CD4-positive, alpha-beta T cell (primary cell): ENCODE measurements around the gene ZNF581. TPM values are rescaled to one million over a fixed set of nuclear protein-coding genes. Genes with fewer than 3 reads are reported as not detected.
A peak's percentile ranks its signal among the peaks of the same experiment; 100 is the strongest.

Source experiments
- ATAC-seq: fragments of 200-7000 bp; cut with Tn5 transposase; one replicate; pipeline ENCODE4 v1.10.0; 2022; ENCODE audit warnings: mild to moderate bottlenecking; ENCODE audit not compliant: poor library complexity
- CTCF ChIA-PET: fragments of 350-600 bp; sonication (Branson Sonifier 250); formaldehyde crosslinking; loops from one replicate; lab custom pipeline; 2021; ENCODE audit warnings: antibody characterized with exemption, inconsistent platforms; lab: Charles Lee
- POLR2A ChIA-PET: fragments of 350-600 bp; sonication (Branson Sonifier 250); formaldehyde crosslinking; loops from one replicate; lab custom pipeline; 2021; ENCODE audit warnings: antibody characterized with exemption, inconsistent platforms; lab: Charles Lee
- DNase-seq, 14 experiments: peaks; one replicate each; pipeline ENCODE4 v3.0.0-alpha.2; 2013 to 2020; ENCODE audit warnings: mixed read lengths in 2 of 14
- H3K27ac ChIP-seq, 2 donors: one replicate each; pipeline versions ENCODE4 v1.5.1 to v1.7.0; 2013; ENCODE audit warnings: low read length in 2 of 2, low read depth in 1 of 2, mild to moderate bottlenecking in 1 of 2
- H3K27me3 ChIP-seq, 2 experiments: 1 replicate in 1 of 2; 2 replicates in 1 of 2; pipeline versions ENCODE4 v1.6.1 to v1.7.0; 2013; ENCODE audit warnings: low read length in 2 of 2, control low read depth in 1 of 2, mild to moderate bottlenecking in 1 of 2, moderate library complexity in 1 of 2; ENCODE audit not compliant: insufficient read depth in 2 of 2, control insufficient read depth in 1 of 2
- H3K36me3 ChIP-seq: one replicate; pipeline ENCODE4 v1.6.1; 2013; ENCODE audit warnings: low read length, control low read depth; ENCODE audit not compliant: insufficient read depth
- H3K4me1 ChIP-seq: one replicate; pipeline ENCODE4 v1.6.1; 2013; ENCODE audit warnings: low read length, control low read depth; ENCODE audit not compliant: insufficient read depth
- H3K4me3 ChIP-seq: one replicate; pipeline ENCODE4 v1.5.1; 2013; ENCODE audit warnings: mild to moderate bottlenecking, low read length, moderate library complexity
- H3K9me3 ChIP-seq, 2 experiments: 1 replicate in 1 of 2; 2 replicates in 1 of 2; pipeline versions ENCODE4 v1.6.1 to v1.7.0; 2013; ENCODE audit warnings: low read length in 2 of 2, mild to moderate bottlenecking in 2 of 2, control low read depth in 1 of 2, moderate library complexity in 1 of 2; ENCODE audit not compliant: control insufficient read depth in 1 of 2, insufficient read depth in 1 of 2
- H3K27ac Mint-ChIP-seq: one replicate; pipeline ENCODE4 v1.8.0; 2020; ENCODE audit warnings: mixed read lengths
- H3K27me3 Mint-ChIP-seq: one replicate; pipeline ENCODE4 v1.8.0; 2021; ENCODE audit warnings: mixed read lengths
- H3K36me3 Mint-ChIP-seq: one replicate; pipeline ENCODE4 v1.8.0; 2021; ENCODE audit warnings: low read depth, mixed read lengths
- H3K4me1 Mint-ChIP-seq: one replicate; pipeline ENCODE4 v1.8.0; 2021; ENCODE audit warnings: low read depth, mixed read lengths
- H3K4me3 Mint-ChIP-seq: one replicate; pipeline ENCODE4 v1.8.0; 2020; ENCODE audit warnings: mild to moderate bottlenecking, mixed read lengths
- H3K9me3 Mint-ChIP-seq: one replicate; pipeline ENCODE4 v1.8.0; 2020; ENCODE audit warnings: mixed read lengths
- CTCF ChIP-seq: fragments of 200-600 bp; IDR thresholded peaks from one replicate; pipeline ENCODE4 v1.8.0; 2022; ENCODE audit warnings: antibody characterized with exemption, mild to moderate bottlenecking
- intact Hi-C, 2 experiments: fragments of 100-400 bp; cut with DNase I in 1 of 2; cut with micrococcal nuclease in 1 of 2; formaldehyde crosslinking; loops; one replicate each; pipeline versions ENCODE4 v1.15.1 to v1.9.0; 2023 to 2025; cut with DNase I, micrococcal nuclease
- total RNA-seq, 174 experiments: library from RNA in 2 of 174; stranded (reverse) in 2 of 174; gene quantifications; one replicate each; pipeline ENCODE4 v1.2.3 and lab custom pipeline; 2021 to 2026

The ZNF581 gene
- total RNA-seq, 2 experiments from 2014 or later, result 23.1 to 24.7 TPM

GRCh38 chr19:55620410-55621204 lies 22.8 kb upstream of the ZNF581 start:
- ChIA-PET CTCF (interaction anchor here (0.5 to 4.8 kb wide), 2 partner anchors 15 to 61 kb away, joined by 3 to 28 read pairs; partner anchors contain the start of gene ZNF865), POLR2A (interaction anchor here (1.5 to 2.6 kb wide), 2 partner anchors 14 to 21 kb away, joined by 7 to 16 read pairs; partner anchors contain the start of genes FIZ1, ZNF524 and ZNF865)
- Histone ChIP-seq H3K4me3 (no peak overlapping the region), H3K27ac (no peak overlapping the region), H3K27me3 (no peaks in the 10 kb centered on the region), H3K36me3 (peaks cover 27% of the 10 kb centered on the region), H3K9me3 (no peaks in the 10 kb centered on the region), H3K4me1 (peaks cover 35% of the 10 kb centered on the region)
- Mint-ChIP-seq H3K4me1 (peaks cover 40% of the 10 kb centered on the region), H3K9me3 (no peaks in the 10 kb centered on the region), H3K4me3 (peak overlapping the region; percentile 38), H3K27me3 (no peaks in the 10 kb centered on the region), H3K36me3 (peaks cover 39% of the 10 kb centered on the region), H3K27ac (peak overlapping the region; percentile 61)
- no peak for ATAC-seq
- intact Hi-C loops, result no loop called here
- no peak for TF ChIP-seq CTCF
- DNase-seq, result peak in 4 of 14 experiments; percentile 31 to 66 (median 50)

GRCh38 chr19:55621205-55621672 lies 22.2 kb upstream of the ZNF581 start:
- CTCF ChIA-PET, result interaction anchor here (4.8 kb wide), 1 partner anchor 15 kb away, joined by 28 read pairs; the partner anchor contains the start of gene ZNF865
- H3K36me3 ChIP-seq, result peaks cover 24% of the 10 kb centered on the region
- H3K27ac ChIP-seq, result no peak overlapping the region
- H3K4me3 ChIP-seq, result no peak overlapping the region
- Mint-ChIP-seq H3K36me3 (peaks cover 39% of the 10 kb centered on the region), H3K9me3 (no peaks in the 10 kb centered on the region), H3K27me3 (no peaks in the 10 kb centered on the region), H3K4me3 (no peak overlapping the region), H3K27ac (peak overlapping the region; percentile 61), H3K4me1 (peaks cover 46% of the 10 kb centered on the region)
- H3K9me3 ChIP-seq, result no peaks in the 10 kb centered on the region
- H3K4me1 ChIP-seq, result peaks cover 42% of the 10 kb centered on the region
- POLR2A ChIA-PET, result interaction anchor here (2.6 kb wide), 1 partner anchor 15 kb away, joined by 16 read pairs; the partner anchor contains the start of gene ZNF865
- TF ChIP-seq CTCF, result no peak
- no peaks in the 10 kb centered on the region for H3K27me3 ChIP-seq
- DNase-seq (peak in 1 of 14 experiments; percentile 27), ATAC-seq (no peak)
- intact Hi-C loops, result no loop called here

- Mint-ChIP-seq H3K4me3 (no peak overlapping the region), H3K27ac (no peak overlapping the region), H3K36me3 (peaks cover 37% of the 10 kb centered on the region), H3K4me1 (peaks cover 51% of the 10 kb centered on the region), H3K27me3 (no peaks in the 10 kb centered on the region), H3K9me3 (no peaks in the 10 kb centered on the region)
- Histone ChIP-seq H3K4me1 (peaks cover 47% of the 10 kb centered on the region), H3K27ac (no peak overlapping the region), H3K4me3 (no peak overlapping the region), H3K9me3 (no peaks in the 10 kb centered on the region), H3K27me3 (no peaks in the 10 kb centered on the region), H3K36me3 (peaks cover 19% of the 10 kb centered on the region)
- DNase-seq (peak in 1 of 14 experiments; percentile 39), ATAC-seq (no peak)
- no peak for TF ChIP-seq CTCF
- POLR2A ChIA-PET, result no interaction called here
- CTCF ChIA-PET, result interaction anchor here (1.1 to 4.8 kb wide), 2 partner anchors 9 to 16 kb away, joined by 3 to 28 read pairs; partner anchors contain the start of gene ZNF865
- intact Hi-C loops, result no loop called here
These were observed 21.7 kb upstream of the ZNF581 start for GRCh38 chr19:55621673-55622231.
